ENCODE results near the gene RER1. TPM values are rescaled to one million over a fixed set of nuclear protein-coding genes. Genes with fewer than 3 reads are reported as not detected.

Gene RER1
- total RNA-seq, 1 donor from 2014 or later = 61.3 TPM

- Histone ChIP-seq H3K4me3 (no peak overlapping the region), H3K9me3 (no peaks in the 10 kb centered on the region), H3K36me3 (no peaks in the 10 kb centered on the region), H3K4me1 (peaks cover 7 to 10% of the 10 kb centered on the region in 2 donors), H3K27ac (no peak overlapping the region), H3K27me3 (no peaks in the 10 kb centered on the region)
- DNase-seq (ENCODE audit: low spot score in 2 of 2) = peak in 1 of 2 donors; percentile 34
- TF ChIP-seq CTCF (IDR thresholded peaks at IDR 0.05) = no peak
- intact Hi-C loops (cut with DNase I) = no loop called here
Measured at GRCh38 chr1:2348346-2349325, 43.0 kb upstream of the RER1 start.

GRCh38 chr1:2349806-2350205, 41.8 kb upstream of the RER1 start:
- intact Hi-C loops (cut with DNase I) = no loop called here
- no peaks in the 10 kb centered on the region for H3K9me3 ChIP-seq
- H3K36me3 ChIP-seq = no peaks in the 10 kb centered on the region
- H3K4me1 ChIP-seq = peaks cover 7 to 14% of the 10 kb centered on the region in 2 donors
- H3K4me3 ChIP-seq = no peak overlapping the region
- H3K27me3 ChIP-seq = no peaks in the 10 kb centered on the region
- peak in 1 of 2 donors; percentile 45 for DNase-seq (ENCODE audit: low spot score in 2 of 2)
- TF ChIP-seq CTCF (IDR thresholded peaks at IDR 0.05) = no peak
- no peak overlapping the region for H3K27ac ChIP-seq

- Histone ChIP-seq H3K27me3 (no peaks in the 10 kb centered on the region), H3K27ac (no peak overlapping the region), H3K36me3 (no peaks in the 10 kb centered on the region), H3K9me3 (no peaks in the 10 kb centered on the region), H3K4me3 (no peak overlapping the region), H3K4me1 (peaks cover 7 to 21% of the 10 kb centered on the region in 2 donors)
- intact Hi-C loops (cut with DNase I) = no loop called here
- DNase-seq (ENCODE audit: low spot score in 2 of 2) = no peak
- no peak for TF ChIP-seq CTCF (IDR thresholded peaks at IDR 0.05)
Measured at GRCh38 chr1:2350501-2350900, 41.1 kb upstream of the RER1 start.

GRCh38 chr1:2350911-2351655, 40.6 kb upstream of the RER1 start:
- Histone ChIP-seq H3K9me3 (no peaks in the 10 kb centered on the region), H3K4me1 (peaks cover 7 to 26% of the 10 kb centered on the region in 2 donors), H3K27ac (no peak overlapping the region), H3K36me3 (no peaks in the 10 kb centered on the region), H3K27me3 (no peaks in the 10 kb centered on the region), H3K4me3 (no peak overlapping the region)
- no peak for TF ChIP-seq CTCF (IDR thresholded peaks at IDR 0.05)
- DNase-seq (ENCODE audit: low spot score in 2 of 2) = peak in 1 of 2 donors; percentile 61
- intact Hi-C loops (cut with DNase I) = no loop called here

- Histone ChIP-seq H3K4me3 (no peak overlapping the region), H3K4me1 (peaks cover 7 to 26% of the 10 kb centered on the region in 2 donors), H3K9me3 (no peaks in the 10 kb centered on the region), H3K27me3 (no peaks in the 10 kb centered on the region), H3K27ac (no peak overlapping the region), H3K36me3 (no peaks in the 10 kb centered on the region)
- intact Hi-C loops (cut with DNase I) = no loop called here
- DNase-seq (ENCODE audit: low spot score in 2 of 2) = no peak
- no peak for TF ChIP-seq CTCF (IDR thresholded peaks at IDR 0.05)
Measured at GRCh38 chr1:2351723-2352122, 39.9 kb upstream of the RER1 start.
